Endothelial cell of umbilical vein (primary cell): ENCODE results near the gene ARHGAP42.

Source experiments
- CTCF ChIP-seq, 2 donors: IDR thresholded peaks; 1 replicate in 1 of 2; 2 replicates in 1 of 2; pipeline ENCODE4 v1.5.1; 2011; ENCODE audit warnings: low read length in 2 of 2, mild to moderate bottlenecking in 2 of 2, moderate library complexity in 2 of 2, control low read depth in 1 of 2, inconsistent platforms in 1 of 2, low read depth in 1 of 2; ENCODE audit not compliant: insufficient read depth in 1 of 2; ENCODE audit errors: extremely low read depth in 1 of 2
- EZH2 ChIP-seq: IDR thresholded peaks from 2 replicates; pipeline ENCODE4 v1.6.1; 2012; ENCODE audit warnings: borderline replicate concordance, low read depth, mild to moderate bottlenecking, moderate library complexity, low read length, inconsistent platforms; ENCODE audit not compliant: severe bottlenecking
- FOS ChIP-seq: IDR thresholded peaks from 2 replicates; pipeline ENCODE4 v1.6.1; 2011; ENCODE audit warnings: mild to moderate bottlenecking, low read length, moderate library complexity, borderline replicate concordance; ENCODE audit not compliant: insufficient read depth
- GATA2 ChIP-seq: IDR thresholded peaks from 2 replicates; pipeline ENCODE4 v1.7.0; 2011; ENCODE audit warnings: low read depth, mild to moderate bottlenecking, moderate library complexity, mixed read lengths, low read length; ENCODE audit not compliant: insufficient read length, insufficient read depth
- JUN ChIP-seq: IDR thresholded peaks from 2 replicates; pipeline ENCODE4 v1.6.1; 2011; ENCODE audit warnings: borderline replicate concordance, low read depth; ENCODE audit not compliant: insufficient read length, insufficient read depth
- MYC ChIP-seq: IDR thresholded peaks from one replicate; pipeline ENCODE4 v1.6.1; 2011; ENCODE audit warnings: mild to moderate bottlenecking, low read depth, low read length
- POLR2A ChIP-seq: IDR thresholded peaks from 2 replicates; pipeline ENCODE4 v1.6.1; 2012; ENCODE audit warnings: low read depth, mild to moderate bottlenecking, control low read depth, low read length
- POLR2AphosphoS5 ChIP-seq: IDR thresholded peaks from 2 replicates; pipeline ENCODE4 v1.6.1; 2012; ENCODE audit warnings: low read depth, mild to moderate bottlenecking, control low read depth, low read length, moderate library complexity; ENCODE audit not compliant: insufficient read depth
- TF ChIP-seq, protein P1 (sequence below): IDR thresholded peaks from 2 replicates; pipeline ENCODE4 v1.6.1; 2011; ENCODE audit not compliant: insufficient read depth, insufficient read length

DNA sequence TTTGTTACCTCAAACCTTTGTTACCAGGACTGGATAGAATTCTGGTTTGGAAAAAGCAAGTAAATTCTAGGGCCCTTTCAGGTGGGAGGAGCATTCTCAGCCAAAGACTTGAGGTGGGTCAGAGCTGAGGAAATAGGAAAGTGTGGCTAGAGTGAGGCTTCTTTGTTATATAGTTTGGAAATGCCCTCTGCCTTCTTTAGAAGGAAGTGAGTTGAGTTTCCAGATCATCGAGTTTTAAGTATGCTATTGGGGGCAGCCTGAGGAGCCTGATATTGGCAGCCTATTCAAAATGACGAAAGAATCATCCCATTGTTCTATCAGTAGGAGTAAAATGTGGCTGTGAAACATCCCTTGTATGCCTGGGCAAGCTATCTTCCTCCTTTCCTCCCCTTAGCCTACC is 134.1 kb downstream of the ARHGAP42 start:
- TF ChIP-seq CTCF (IDR thresholded peaks at IDR 0.05; ENCODE audit: extremely low read depth in 1 of 2, insufficient read depth in 1 of 2, low read depth in 1 of 2, low read length in 2 of 2) (no peak), MYC (no peak), POLR2A (no peak), JUN (no peak), POLR2AphosphoS5 (no peak), FOS (no peak), EZH2 (no peak), GATA2 (no peak)
- TF ChIP-seq, protein P1, sequence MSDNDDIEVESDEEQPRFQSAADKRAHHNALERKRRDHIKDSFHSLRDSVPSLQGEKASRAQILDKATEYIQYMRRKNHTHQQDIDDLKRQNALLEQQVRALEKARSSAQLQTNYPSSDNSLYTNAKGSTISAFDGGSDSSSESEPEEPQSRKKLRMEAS, result no peak
